Fibroblast of lung (primary cell): ENCODE data around the gene SLC16A10. TPM values are rescaled to one million over a fixed set of nuclear protein-coding genes. Genes with fewer than 3 reads are reported as not detected.

Experiments used
- DNase-seq, 2 donors: peaks; one replicate each; pipeline versions ENCODE4 v3.0.0 to v3.0.0-alpha.2; 2010; ENCODE audit warnings: low read depth in 2 of 2
- H2AFZ ChIP-seq: 2 replicates; pipeline ENCODE4 v1.5.1; 2012; ENCODE audit warnings: low read length, control low read depth, inconsistent platforms
- H3K27ac ChIP-seq: 2 replicates; pipeline ENCODE4 v1.5.1; 2011; ENCODE audit warnings: low read length, control low read depth; ENCODE audit not compliant: insufficient read depth
- H3K27me3 ChIP-seq: 2 replicates; pipeline ENCODE4 v1.5.1; 2011; ENCODE audit warnings: mild to moderate bottlenecking, low read length; ENCODE audit not compliant: control insufficient read depth, insufficient read depth
- H3K36me3 ChIP-seq: 2 replicates; pipeline ENCODE4 v1.5.1; 2011; ENCODE audit warnings: low read length; ENCODE audit not compliant: control insufficient read depth, insufficient read depth
- H3K4me1 ChIP-seq: 2 replicates; pipeline ENCODE4 v1.5.1; 2011; ENCODE audit warnings: low read length; ENCODE audit not compliant: control insufficient read depth, insufficient read depth; ENCODE audit errors: extremely low read depth
- H3K4me2 ChIP-seq: 2 replicates; pipeline ENCODE4 v1.5.1; 2011; ENCODE audit warnings: low read length, control low read depth; ENCODE audit not compliant: insufficient read depth; ENCODE audit errors: extremely low read depth
- H3K4me3 ChIP-seq, 4 experiments: fragments of 200-600 bp in 1 of 4; sonication (generic) in 1 of 4; replicated peaks in 1 of 4; 2 replicates each; pipeline ENCODE4 v1.5.1; 2011 to 2016; ENCODE audit warnings: low read length in 4 of 4, low read depth in 3 of 4, mild to moderate bottlenecking in 3 of 4, control low read depth in 2 of 4, inconsistent platforms in 1 of 4, mixed read lengths in 1 of 4; ENCODE audit not compliant: insufficient read depth in 1 of 4; ENCODE audit errors: control extremely low read depth in 1 of 4
- H3K79me2 ChIP-seq: 2 replicates; pipeline ENCODE4 v1.5.1; 2012; ENCODE audit warnings: mild to moderate bottlenecking, low read length, inconsistent platforms; ENCODE audit not compliant: control insufficient read depth, insufficient read depth
- H3K9ac ChIP-seq: 2 replicates; pipeline ENCODE4 v1.5.1; 2011; ENCODE audit warnings: mild to moderate bottlenecking, low read length, control low read depth; ENCODE audit not compliant: insufficient read depth
- H3K9me3 ChIP-seq: 2 replicates; pipeline ENCODE4 v1.5.1; 2012; ENCODE audit warnings: low read depth, low read length; ENCODE audit not compliant: control insufficient read depth, insufficient read depth
- H4K20me1 ChIP-seq: 2 replicates; pipeline ENCODE4 v1.5.1; 2011; ENCODE audit warnings: low read length; ENCODE audit not compliant: control insufficient read depth, insufficient read depth; ENCODE audit errors: extremely low read depth
- CTCF ChIP-seq, 2 donors: IDR thresholded peaks in 1 of 2; conservative IDR thresholded peaks in 1 of 2; 1 replicate in 1 of 2; 2 replicates in 1 of 2; pipeline ENCODE4 v1.5.1; 2011 to 2012; ENCODE audit warnings: low read length in 2 of 2, control low read depth in 1 of 2, inconsistent platforms in 1 of 2, low read depth in 1 of 2, mild to moderate bottlenecking in 1 of 2
- EZH2 ChIP-seq: IDR thresholded peaks from 2 replicates; pipeline ENCODE4 v1.5.1; 2012; ENCODE audit warnings: low read length, control low read depth, mild to moderate bottlenecking; ENCODE audit errors: missing control alignments
- polyA plus RNA-seq, 2 donors: library from polyadenylated mRNA; depleted of rRNA in 1 of 2; stranded (reverse) in 1 of 2; unstranded in 1 of 2; fragments of >200 nt; gene quantifications; 2 replicates each; pipeline ENCODE4 v1.2.1, GENCODE V29; 2011 to 2012; ENCODE audit warnings: missing spikeins in 1 of 2
- total RNA-seq: library from RNA; depleted of rRNA; stranded (reverse); fragments of >200 nt; gene quantifications from 2 replicates; pipeline ENCODE4 v1.2.1, GENCODE V29; 2014

Gene SLC16A10
- total and polyA plus RNA-seq, 2 donors (not counting 1 experiment from before 2014, with no cell fraction given) = not detected

DNA sequence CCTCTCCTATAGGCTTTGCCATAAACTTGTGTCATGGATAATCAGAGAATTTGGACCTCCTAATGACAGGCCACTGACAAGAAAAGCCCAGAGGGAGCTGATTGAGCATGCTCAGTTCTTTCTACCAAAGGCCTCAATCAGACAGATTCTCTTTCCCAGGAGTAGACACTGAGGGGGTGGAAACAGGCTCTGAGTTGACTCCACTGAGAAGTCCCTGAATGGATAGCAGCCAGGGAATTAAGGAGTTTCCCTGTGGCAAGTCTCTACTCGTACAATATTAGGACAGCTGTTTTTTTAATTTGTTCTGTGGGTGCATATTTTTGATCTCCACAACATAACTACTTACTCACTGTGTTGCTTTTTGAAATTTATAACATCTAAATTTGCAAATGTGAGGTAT is 63.3 kb downstream of the SLC16A10 start:
- no peaks in the 10 kb centered on the region for H3K36me3 ChIP-seq
- TF ChIP-seq EZH2 = no peak
- no peak for TF ChIP-seq CTCF (conservative IDR thresholded peaks at IDR 0.05 in 1 of 2, IDR thresholded peaks at IDR 0.05 in 1 of 2; ENCODE audit: low read depth in 1 of 2, low read length in 2 of 2)
- H3K4me1 ChIP-seq = no peaks in the 10 kb centered on the region
- H2AFZ ChIP-seq = no peak overlapping the region
- DNase-seq = no peak
- H3K27me3 ChIP-seq = peaks cover 7% of the 10 kb centered on the region
- H3K27ac ChIP-seq = no peak overlapping the region
- no peak overlapping the region for H3K4me2 ChIP-seq
- no peaks in the 10 kb centered on the region for H3K9me3 ChIP-seq
- no peak overlapping the region for H3K9ac ChIP-seq
- H3K79me2 ChIP-seq = no peaks in the 10 kb centered on the region
- H3K4me3 ChIP-seq = no peak overlapping the region
- no peaks in the 10 kb centered on the region for H4K20me1 ChIP-seq

GRCh38 chr6:111154981-111155380 is 67.7 kb downstream of the SLC16A10 start:
- TF ChIP-seq EZH2 (no peak), CTCF (conservative IDR thresholded peaks at IDR 0.05 in 1 of 2, IDR thresholded peaks at IDR 0.05 in 1 of 2; ENCODE audit: low read depth in 1 of 2, low read length in 2 of 2) (no peak)
- no peak overlapping the region for H3K4me3 ChIP-seq

GRCh38 chr6:111157412-111157811 is 70.1 kb downstream of the SLC16A10 start:
- no peak for DNase-seq
- Histone ChIP-seq H2AFZ (no peak overlapping the region), H3K4me1 (no peaks in the 10 kb centered on the region), H3K36me3 (no peaks in the 10 kb centered on the region), H3K4me3 (no peak overlapping the region), H3K9me3 (no peaks in the 10 kb centered on the region), H3K9ac (no peak overlapping the region), H3K79me2 (no peaks in the 10 kb centered on the region), H4K20me1 (no peaks in the 10 kb centered on the region), H3K27ac (no peak overlapping the region), H3K27me3 (peaks cover 4% of the 10 kb centered on the region), H3K4me2 (no peak overlapping the region)
- TF ChIP-seq CTCF (conservative IDR thresholded peaks at IDR 0.05 in 1 of 2, IDR thresholded peaks at IDR 0.05 in 1 of 2; ENCODE audit: low read depth in 1 of 2, low read length in 2 of 2) (no peak), EZH2 (no peak)

More at GRCh38 chr6:111154981-111155380, 67.7 kb downstream of the SLC16A10 start:
- H3K9ac ChIP-seq = no peak overlapping the region
- no peak overlapping the region for H3K4me2 ChIP-seq
- H4K20me1 ChIP-seq = no peaks in the 10 kb centered on the region
- no peak for DNase-seq
- H3K27me3 ChIP-seq = peaks cover 4% of the 10 kb centered on the region
- no peaks in the 10 kb centered on the region for H3K79me2 ChIP-seq
- H3K27ac ChIP-seq = no peak overlapping the region
- no peaks in the 10 kb centered on the region for H3K9me3 ChIP-seq
- H3K4me1 ChIP-seq = no peaks in the 10 kb centered on the region
- H2AFZ ChIP-seq = no peak overlapping the region
- H3K36me3 ChIP-seq = no peaks in the 10 kb centered on the region
